ENCODE results near the gene ARRB2. TPM values are rescaled to one million over a fixed set of nuclear protein-coding genes. Genes with fewer than 3 reads are reported as not detected.

The ARRB2 gene
- total RNA-seq (2022; extraction: Qiagen RNA extraction; ENCODE audit: low read depth) = 48.9 to 75.6 TPM (median 63.8 TPM) in 5 replicates

DNA sequence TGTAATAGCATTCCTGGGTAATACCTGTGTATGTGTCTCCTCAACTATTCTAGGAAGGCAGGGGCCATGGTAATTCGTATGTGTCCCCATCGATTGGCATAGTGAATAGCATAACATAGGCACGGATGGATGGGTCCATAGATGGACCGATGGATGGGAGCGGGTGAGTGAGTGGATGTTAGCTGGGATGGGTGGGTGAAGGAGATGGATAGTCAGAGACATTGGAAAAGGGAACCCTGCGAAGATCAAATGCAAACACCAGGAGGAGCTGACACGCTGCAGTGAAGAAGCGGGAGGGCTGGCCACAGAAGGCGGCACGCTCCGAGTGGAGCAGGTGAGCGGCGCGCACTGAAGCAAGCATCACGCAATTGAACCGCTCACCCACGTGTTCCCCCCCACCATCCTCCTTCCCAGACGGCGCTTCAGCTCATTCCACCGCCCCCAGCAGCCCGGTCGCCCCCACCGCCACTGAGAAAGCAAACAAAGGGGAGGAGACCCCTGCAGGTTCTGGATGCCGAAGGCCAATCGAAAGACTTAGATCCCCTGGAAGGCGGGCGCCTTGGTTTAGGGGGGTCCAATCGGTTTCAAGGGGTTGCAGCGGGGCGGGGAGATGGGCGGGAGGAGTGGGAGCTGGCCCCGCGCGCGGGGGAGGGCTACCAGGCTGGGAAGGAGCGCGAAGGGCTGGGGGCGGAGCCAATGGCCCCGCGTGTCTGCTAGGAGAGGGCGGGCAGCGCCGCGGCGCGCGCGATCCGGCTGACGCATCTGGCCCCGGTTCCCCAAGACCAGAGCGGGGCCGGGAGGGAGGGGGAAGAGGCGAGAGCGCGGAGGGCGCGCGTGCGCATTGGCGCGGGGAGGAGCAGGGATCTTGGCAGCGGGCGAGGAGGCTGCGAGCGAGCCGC is at the start of gene ARRB2:
TSS of gene ARRB2 (plus strand) at position 839 of the 899 bp plus-strand sequence. CDS start 90 bp downstream, outside the sequence.

DNA sequence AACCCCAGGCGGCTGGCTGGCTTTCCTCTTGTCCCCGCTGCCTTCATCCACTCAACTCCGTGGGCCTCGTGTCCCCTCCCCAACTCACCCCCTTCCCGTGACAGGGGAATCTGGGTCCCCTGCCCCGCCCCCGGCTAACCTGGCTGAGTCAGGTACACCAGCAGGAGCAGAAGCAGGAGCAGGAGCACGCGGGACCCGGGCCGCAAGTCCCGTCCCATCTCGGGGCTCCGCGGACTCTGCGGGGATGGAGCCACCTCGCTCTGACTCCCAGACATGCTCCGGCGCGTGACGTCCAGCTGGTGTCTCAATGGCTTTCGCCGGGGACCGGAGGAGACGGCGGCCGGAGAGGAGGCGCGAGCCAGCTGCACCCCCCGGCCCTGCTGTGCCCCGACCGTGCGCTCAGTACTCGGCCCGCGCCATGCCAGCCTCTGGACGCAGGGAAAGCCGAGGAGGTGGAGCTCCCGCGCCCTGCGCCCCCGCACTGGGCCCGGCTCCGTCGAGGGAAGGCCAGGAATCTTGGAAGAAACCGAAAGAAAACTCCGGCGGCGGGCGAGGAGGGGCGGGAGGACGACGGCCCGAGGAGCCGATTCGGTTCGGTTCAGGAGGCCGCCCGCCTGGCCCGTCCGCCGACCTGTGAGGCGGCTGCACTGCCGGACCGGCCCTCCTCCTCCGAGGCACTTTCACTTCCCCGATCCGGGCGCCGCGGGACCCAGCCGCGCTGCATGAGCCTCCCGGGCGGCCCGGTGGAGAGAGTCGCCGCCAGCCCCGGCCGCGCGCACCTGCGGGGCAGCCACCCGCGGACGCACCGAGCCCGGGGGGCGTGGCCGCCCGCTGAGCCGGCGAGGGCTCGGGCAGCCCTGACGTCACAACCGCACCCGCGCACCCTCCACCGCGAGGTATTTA is 28.9 kb downstream of the ARRB2 start, which contains the start of the genes CXCL16 and ZMYND15:
TSS of gene CXCL16 (minus strand) at position 807 of the 903 bp plus-strand sequence. CDS start at position 218, 589 bp downstream.
TSS of gene ZMYND15 (plus strand) at position 712 of the 903 bp plus-strand sequence. CDS start 716 bp downstream, outside the sequence.

Other genes starting within 250 kb of the ARRB2 start
- 5.8 to 14.1 TPM (median 11.2 TPM) in 5 replicates for gene SPNS2, start 211.8 kb upstream of the ARRB2 start, total RNA-seq (2022; extraction: Qiagen RNA extraction; ENCODE audit: low read depth)
- gene MYBBP1A, start 155.2 kb upstream of the ARRB2 start, total RNA-seq (2022; extraction: Qiagen RNA extraction; ENCODE audit: low read depth) = 92.2 to 121 TPM (median 114 TPM) in 5 replicates
- 0.35 TPM in 1 of 5 replicates, not detected in the others for gene GGT6, start 150.1 kb upstream of the ARRB2 start, total RNA-seq (2022; extraction: Qiagen RNA extraction; ENCODE audit: low read depth)
- 0.32 to 1.0 TPM (median 0.53 TPM) in 5 replicates for gene SMTNL2, start 126.1 kb upstream of the ARRB2 start, total RNA-seq (2022; extraction: Qiagen RNA extraction; ENCODE audit: low read depth)
- 0.10 to 0.12 TPM in 2 of 5 replicates, not detected in the others for gene ALOX15, start 69.0 kb upstream of the ARRB2 start, total RNA-seq (2022; extraction: Qiagen RNA extraction; ENCODE audit: low read depth)
- gene PELP1, start 6.5 kb upstream of the ARRB2 start, total RNA-seq (2022; extraction: Qiagen RNA extraction; ENCODE audit: low read depth) = 62.8 to 81.0 TPM (median 77.6 TPM) in 5 replicates
- gene MED11, start 20.8 kb downstream of the ARRB2 start, total RNA-seq (2022; extraction: Qiagen RNA extraction; ENCODE audit: low read depth) = 39.1 to 46.0 TPM (median 44.8 TPM) in 5 replicates
- gene ZMYND15, start 29.2 kb downstream of the ARRB2 start, total RNA-seq (2022; extraction: Qiagen RNA extraction; ENCODE audit: low read depth) = 0.47 to 0.89 TPM (median 0.56 TPM) in 5 replicates
- gene CXCL16, start 29.3 kb downstream of the ARRB2 start, total RNA-seq (2022; extraction: Qiagen RNA extraction; ENCODE audit: low read depth) = 13.8 to 20.0 TPM (median 17.9 TPM) in 5 replicates
- gene TM4SF5, start 61.3 kb downstream of the ARRB2 start, total RNA-seq (2022; extraction: Qiagen RNA extraction; ENCODE audit: low read depth) = 0.41 to 1.1 TPM (median 0.82 TPM) in 5 replicates
- gene VMO1, start 75.7 kb downstream of the ARRB2 start, total RNA-seq (2022; extraction: Qiagen RNA extraction; ENCODE audit: low read depth) = 0.35 to 1.5 TPM (median 1.1 TPM) in 5 replicates
- gene GLTPD2, start 78.3 kb downstream of the ARRB2 start, total RNA-seq (2022; extraction: Qiagen RNA extraction; ENCODE audit: low read depth) = 0.14 to 0.15 TPM in 2 of 5 replicates, not detected in the others
- 461 to 534 TPM (median 480 TPM) in 5 replicates for gene PSMB6, start 85.5 kb downstream of the ARRB2 start, total RNA-seq (2022; extraction: Qiagen RNA extraction; ENCODE audit: low read depth)
- gene PLD2, start 96.5 kb downstream of the ARRB2 start, total RNA-seq (2022; extraction: Qiagen RNA extraction; ENCODE audit: low read depth) = 18.4 to 25.8 TPM (median 22.8 TPM) in 5 replicates
- gene MINK1, start 122.7 kb downstream of the ARRB2 start, total RNA-seq (2022; extraction: Qiagen RNA extraction; ENCODE audit: low read depth) = 42.8 to 59.3 TPM (median 56.3 TPM) in 5 replicates
- gene C17orf107, start 188.9 kb downstream of the ARRB2 start, total RNA-seq (2022; extraction: Qiagen RNA extraction; ENCODE audit: low read depth) = 0.15 to 0.35 TPM (median 0.30 TPM) in 5 replicates
- 0.05 to 0.15 TPM (median 0.08 TPM) in 3 of 5 replicates, not detected in the others for gene CHRNE, start 192.5 kb downstream of the ARRB2 start, total RNA-seq (2022; extraction: Qiagen RNA extraction; ENCODE audit: low read depth)
- not detected in 5 replicates for gene GP1BA, start 221.6 kb downstream of the ARRB2 start, total RNA-seq (2022; extraction: Qiagen RNA extraction; ENCODE audit: low read depth)
- 51.1 to 79.7 TPM (median 75.4 TPM) in 5 replicates for gene SLC25A11, start 229.4 kb downstream of the ARRB2 start, total RNA-seq (2022; extraction: Qiagen RNA extraction; ENCODE audit: low read depth)
- 88.1 to 164 TPM (median 124 TPM) in 5 replicates for gene RNF167, start 229.6 kb downstream of the ARRB2 start, total RNA-seq (2022; extraction: Qiagen RNA extraction; ENCODE audit: low read depth)
- 2,878 to 3,154 TPM (median 3,052 TPM) in 5 replicates for gene PFN1, start 237.9 kb downstream of the ARRB2 start, total RNA-seq (2022; extraction: Qiagen RNA extraction; ENCODE audit: low read depth)
- gene ENO3, start 240.5 kb downstream of the ARRB2 start, total RNA-seq (2022; extraction: Qiagen RNA extraction; ENCODE audit: low read depth) = 50.7 to 68.1 TPM (median 55.2 TPM) in 5 replicates